ENCODE results near the gene AURKAIP1. TPM values are rescaled to one million over a fixed set of nuclear protein-coding genes. Genes with fewer than 3 reads are reported as not detected.

AURKAIP1 gene
- total and polyA plus RNA-seq, 9 of the 15 experiments (the other 6 are each of a cell fraction or from before 2014, with no cell fraction given) = 7.8 to 478 (median 92.0) TPM

DNA sequence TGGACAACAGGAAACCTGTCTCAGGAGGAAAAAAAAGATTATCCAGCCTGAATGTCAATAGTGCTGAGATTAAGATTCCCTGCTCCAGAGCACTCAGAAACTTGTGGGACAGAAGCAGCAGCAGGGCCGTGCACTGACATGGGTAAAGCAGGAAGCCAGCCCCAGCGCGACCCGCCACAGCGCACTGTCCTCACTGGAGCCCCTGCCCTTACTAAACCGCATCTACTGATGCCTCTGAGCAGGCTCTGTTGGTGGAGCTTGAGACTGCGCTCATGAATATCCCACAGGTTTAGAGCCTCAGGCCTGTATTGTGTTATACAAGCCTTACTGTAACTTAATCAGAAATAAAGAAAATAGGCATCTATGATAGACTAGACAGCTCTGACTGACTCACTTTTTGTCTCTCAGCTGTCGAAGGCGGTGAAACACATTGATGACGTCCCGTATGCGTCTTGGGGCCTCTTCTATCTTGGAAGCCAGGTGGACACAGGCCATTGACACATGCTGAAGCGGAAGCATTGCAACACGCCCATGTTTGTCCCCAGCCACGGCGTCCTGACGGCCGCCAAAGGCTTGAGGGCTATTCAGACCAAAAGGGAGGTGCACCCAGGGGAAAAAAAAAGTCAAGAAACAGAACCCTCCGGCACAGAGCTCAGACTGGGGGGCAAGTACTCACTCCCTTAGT, 23.0 kb upstream of the AURKAIP1 start (continued):
- TF ChIP-seq, protein P1, sequence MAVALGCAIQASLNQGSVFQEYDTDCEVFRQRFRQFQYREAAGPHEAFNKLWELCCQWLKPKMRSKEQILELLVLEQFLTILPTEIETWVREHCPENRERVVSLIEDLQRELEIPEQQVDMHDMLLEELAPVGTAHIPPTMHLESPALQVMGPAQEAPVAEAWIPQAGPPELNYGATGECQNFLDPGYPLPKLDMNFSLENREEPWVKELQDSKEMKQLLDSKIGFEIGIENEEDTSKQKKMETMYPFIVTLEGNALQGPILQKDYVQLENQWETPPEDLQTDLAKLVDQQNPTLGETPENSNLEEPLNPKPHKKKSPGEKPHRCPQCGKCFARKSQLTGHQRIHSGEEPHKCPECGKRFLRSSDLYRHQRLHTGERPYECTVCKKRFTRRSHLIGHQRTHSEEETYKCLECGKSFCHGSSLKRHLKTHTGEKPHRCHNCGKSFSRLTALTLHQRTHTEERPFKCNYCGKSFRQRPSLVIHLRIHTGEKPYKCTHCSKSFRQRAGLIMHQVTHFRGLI (CRISPR knock-in tag; IDR thresholded peaks at IDR 0.05) = no peak
- TF ChIP-seq PTBP1 (IDR thresholded peaks at IDR 0.05; ENCODE audit: low read depth, low read length) (no peak), IRF2 (CRISPR knock-in tag; IDR thresholded peaks at IDR 0.05) (no peak), TSC22D4 (tag; IDR thresholded peaks at IDR 0.05) (no peak), SMARCB1 (IDR thresholded peaks at IDR 0.05; ENCODE audit: insufficient read length, low read depth) (no peak), NCOR1 (IDR thresholded peaks at IDR 0.05) (peak; percentile 19; the same call in 1 of the 2 replicates), PPARD (CRISPR knock-in tag; IDR thresholded peaks at IDR 0.05) (no peak), ETS2 (tag; IDR thresholded peaks at IDR 0.05; ENCODE audit: borderline replicate concordance, poor library complexity, severe bottlenecking) (no peak), ELF1 (tag; IDR thresholded peaks at IDR 0.05) (no peak), XRCC5 (IDR thresholded peaks at IDR 0.05; ENCODE audit: low read depth, low read length) (no peak), BCL6 (CRISPR knock-in tag; IDR thresholded peaks at IDR 0.05) (no peak), POLR2G (IDR thresholded peaks at IDR 0.05; ENCODE audit: low read depth, low read length) (no peak), SMARCC2 (IDR thresholded peaks at IDR 0.05; ENCODE audit: low read depth) (no peak), EP300 (IDR thresholded peaks at IDR 0.05; ENCODE audit: low read length) (no peak), FOXK2 (conservative IDR thresholded peaks at IDR 0.05 in 1 of 2, IDR thresholded peaks at IDR 0.05 in 1 of 2; ENCODE audit: low read depth in 2 of 2) (peak; percentile 51 to 66; a peak in 2 of 4 replicates), ZNF766 (CRISPR knock-in tag; conservative IDR thresholded peaks at IDR 0.05) (no peak), ARHGAP35 (IDR thresholded peaks at IDR 0.05; ENCODE audit: partially characterized antibody) (no peak), SETDB1 (IDR thresholded peaks at IDR 0.05; ENCODE audit: low read length) (no peak), NR3C1 (CRISPR knock-in tag; IDR thresholded peaks at IDR 0.05) (no peak), SREBF1 (IDR thresholded peaks at IDR 0.05; ENCODE audit: borderline replicate concordance, low read depth, low read length) (no peak), RFX7 (CRISPR knock-in tag; IDR thresholded peaks at IDR 0.05) (no peak), NFATC3 (IDR thresholded peaks at IDR 0.05) (no peak)
- TF ChIP-seq, protein P2, sequence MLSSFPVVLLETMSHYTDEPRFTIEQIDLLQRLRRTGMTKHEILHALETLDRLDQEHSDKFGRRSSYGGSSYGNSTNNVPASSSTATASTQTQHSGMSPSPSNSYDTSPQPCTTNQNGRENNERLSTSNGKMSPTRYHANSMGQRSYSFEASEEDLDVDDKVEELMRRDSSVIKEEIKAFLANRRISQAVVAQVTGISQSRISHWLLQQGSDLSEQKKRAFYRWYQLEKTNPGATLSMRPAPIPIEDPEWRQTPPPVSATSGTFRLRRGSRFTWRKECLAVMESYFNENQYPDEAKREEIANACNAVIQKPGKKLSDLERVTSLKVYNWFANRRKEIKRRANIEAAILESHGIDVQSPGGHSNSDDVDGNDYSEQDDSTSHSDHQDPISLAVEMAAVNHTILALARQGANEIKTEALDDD (IDR thresholded peaks at IDR 0.05) = no peak
- TF ChIP-seq, protein P3, sequence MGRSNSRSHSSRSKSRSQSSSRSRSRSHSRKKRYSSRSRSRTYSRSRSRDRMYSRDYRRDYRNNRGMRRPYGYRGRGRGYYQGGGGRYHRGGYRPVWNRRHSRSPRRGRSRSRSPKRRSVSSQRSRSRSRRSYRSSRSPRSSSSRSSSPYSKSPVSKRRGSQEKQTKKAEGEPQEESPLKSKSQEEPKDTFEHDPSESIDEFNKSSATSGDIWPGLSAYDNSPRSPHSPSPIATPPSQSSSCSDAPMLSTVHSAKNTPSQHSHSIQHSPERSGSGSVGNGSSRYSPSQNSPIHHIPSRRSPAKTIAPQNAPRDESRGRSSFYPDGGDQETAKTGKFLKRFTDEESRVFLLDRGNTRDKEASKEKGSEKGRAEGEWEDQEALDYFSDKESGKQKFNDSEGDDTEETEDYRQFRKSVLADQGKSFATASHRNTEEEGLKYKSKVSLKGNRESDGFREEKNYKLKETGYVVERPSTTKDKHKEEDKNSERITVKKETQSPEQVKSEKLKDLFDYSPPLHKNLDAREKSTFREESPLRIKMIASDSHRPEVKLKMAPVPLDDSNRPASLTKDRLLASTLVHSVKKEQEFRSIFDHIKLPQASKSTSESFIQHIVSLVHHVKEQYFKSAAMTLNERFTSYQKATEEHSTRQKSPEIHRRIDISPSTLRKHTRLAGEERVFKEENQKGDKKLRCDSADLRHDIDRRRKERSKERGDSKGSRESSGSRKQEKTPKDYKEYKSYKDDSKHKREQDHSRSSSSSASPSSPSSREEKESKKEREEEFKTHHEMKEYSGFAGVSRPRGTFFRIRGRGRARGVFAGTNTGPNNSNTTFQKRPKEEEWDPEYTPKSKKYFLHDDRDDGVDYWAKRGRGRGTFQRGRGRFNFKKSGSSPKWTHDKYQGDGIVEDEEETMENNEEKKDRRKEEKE (IDR thresholded peaks at IDR 0.05; ENCODE audit: borderline replicate concordance in 1 of 2, control insufficient read depth in 1 of 2, low read depth in 2 of 2, low read length in 1 of 2) = no peak

Measured in K562 (cell line).